Loucy (cell line): ENCODE results near the gene SCAANT1.

Experiments used
- CTCF ChIP-seq: fragments of 200-600 bp; sonication (generic); conservative IDR thresholded peaks from 2 replicates; pipeline ENCODE4 v1.5.1; 2014; ENCODE audit warnings: mild to moderate bottlenecking, antibody characterized with exemption, low read length
- EZH2phosphoT487 ChIP-seq: fragments of 200-600 bp; IDR thresholded peaks from 2 replicates; pipeline ENCODE4 v1.6.1; 2018; ENCODE audit warnings: antibody characterized with exemption, mild to moderate bottlenecking, moderate library complexity, borderline replicate concordance

GRCh38 chr3:63872135-63872924 lies 39.9 kb downstream of the SCAANT1 start:
- TF ChIP-seq CTCF: no peak
- TF ChIP-seq EZH2phosphoT487: no peak
